ENCODE measurements around the gene ERC2.

Gene ERC2

GRCh38 chr3:55893045-55893664 lies 575.1 kb downstream of the ERC2 start:
- Histone ChIP-seq H4K20me1 (ENCODE audit: low read depth, low read length) (no peaks in the 10 kb centered on the region), H3K4me3 (ENCODE audit: insufficient read depth, low read length, poor library complexity, severe bottlenecking) (no peak overlapping the region), H3K9me2 (replicated peaks; ENCODE audit: insufficient read depth, low read length) (no peaks in the 10 kb centered on the region), H3K79me2 (ENCODE audit: insufficient read depth, low read length) (no peaks in the 10 kb centered on the region), H3K36me3 (ENCODE audit: low read length) (no peaks in the 10 kb centered on the region), H3K9ac (ENCODE audit: low read length) (no peak overlapping the region), H3K9me3 (ENCODE audit: insufficient read depth, low read length) (no peaks in the 10 kb centered on the region), H3K4me2 (ENCODE audit: low read depth, low read length, poor library complexity, severe bottlenecking) (no peak overlapping the region), H3F3A (ENCODE audit: insufficient read depth) (no peaks in the 10 kb centered on the region), H3K27ac (ENCODE audit: low read depth, low read length) (no peak overlapping the region), H3K27me3 (ENCODE audit: low read length) (no peaks in the 10 kb centered on the region), H2AFZ (ENCODE audit: low read depth, low read length, severe bottlenecking) (no peak overlapping the region)
- TF ChIP-seq CTCF (IDR thresholded peaks at IDR 0.05; ENCODE audit: insufficient read depth, low read length, poor library complexity, severe bottlenecking) (no peak), EZH2phosphoT487 (conservative IDR thresholded peaks at IDR 0.05; ENCODE audit: low read length) (no peak)

GRCh38 chr3:55891106-55891505 lies 577.2 kb downstream of the ERC2 start:
- H3K27ac ChIP-seq (ENCODE audit: low read depth, low read length), result no peak overlapping the region
- no peaks in the 10 kb centered on the region for H3K79me2 ChIP-seq (ENCODE audit: insufficient read depth, low read length)
- no peak overlapping the region for H3K4me2 ChIP-seq (ENCODE audit: low read depth, low read length, poor library complexity, severe bottlenecking)
- no peaks in the 10 kb centered on the region for H3K9me3 ChIP-seq (ENCODE audit: insufficient read depth, low read length)
- H3K27me3 ChIP-seq (ENCODE audit: low read length), result no peaks in the 10 kb centered on the region
- H3K9ac ChIP-seq (ENCODE audit: low read length), result no peak overlapping the region
- no peaks in the 10 kb centered on the region for H3K36me3 ChIP-seq (ENCODE audit: low read length)
- H3F3A ChIP-seq (ENCODE audit: insufficient read depth), result no peaks in the 10 kb centered on the region
- no peaks in the 10 kb centered on the region for H3K9me2 ChIP-seq (replicated peaks; ENCODE audit: insufficient read depth, low read length)
- no peak for TF ChIP-seq CTCF (IDR thresholded peaks at IDR 0.05; ENCODE audit: insufficient read depth, low read length, poor library complexity, severe bottlenecking)
- TF ChIP-seq EZH2phosphoT487 (conservative IDR thresholded peaks at IDR 0.05; ENCODE audit: low read length), result no peak
- H3K4me3 ChIP-seq (ENCODE audit: insufficient read depth, low read length, poor library complexity, severe bottlenecking), result no peak overlapping the region
- no peaks in the 10 kb centered on the region for H4K20me1 ChIP-seq (ENCODE audit: low read depth, low read length)
- no peak overlapping the region for H2AFZ ChIP-seq (ENCODE audit: low read depth, low read length, severe bottlenecking)

- Histone ChIP-seq H3K9me3 (ENCODE audit: insufficient read depth, low read length) (no peaks in the 10 kb centered on the region), H3F3A (ENCODE audit: insufficient read depth) (no peaks in the 10 kb centered on the region), H3K4me2 (ENCODE audit: low read depth, low read length, poor library complexity, severe bottlenecking) (no peak overlapping the region), H3K9me2 (replicated peaks; ENCODE audit: insufficient read depth, low read length) (no peaks in the 10 kb centered on the region), H4K20me1 (ENCODE audit: low read depth, low read length) (no peaks in the 10 kb centered on the region), H3K27me3 (ENCODE audit: low read length) (no peaks in the 10 kb centered on the region), H3K36me3 (ENCODE audit: low read length) (no peaks in the 10 kb centered on the region), H3K4me3 (ENCODE audit: insufficient read depth, low read length, poor library complexity, severe bottlenecking) (no peak overlapping the region), H3K79me2 (ENCODE audit: insufficient read depth, low read length) (no peaks in the 10 kb centered on the region), H2AFZ (ENCODE audit: low read depth, low read length, severe bottlenecking) (no peak overlapping the region), H3K27ac (ENCODE audit: low read depth, low read length) (no peak overlapping the region), H3K9ac (ENCODE audit: low read length) (no peak overlapping the region)
- no peak for TF ChIP-seq CTCF (IDR thresholded peaks at IDR 0.05; ENCODE audit: insufficient read depth, low read length, poor library complexity, severe bottlenecking)
- no peak for TF ChIP-seq EZH2phosphoT487 (conservative IDR thresholded peaks at IDR 0.05; ENCODE audit: low read length)
These were observed 579.9 kb downstream of the ERC2 start for GRCh38 chr3:55888282-55888885.

Measured in SU-DHL-6 (cell line).